HEK293 (cell line): Measurements from ENCODE around the gene SFXN1.

Source experiments
- CTCF ChIA-PET: fragments of 350-600 bp; formaldehyde crosslinking; extraction: SDS; loops from one replicate; lab custom pipeline; 2021; ENCODE audit warnings: antibody characterized with exemption; lab: Yijun Ruan, JAX
- POLR2A ChIA-PET: fragments of 300-600 bp; formaldehyde crosslinking; extraction: SDS; loops from one replicate; lab custom pipeline; 2020; ENCODE audit warnings: antibody characterized with exemption, inconsistent platforms; lab: Yijun Ruan, JAX
- H3K27ac ChIP-seq: fragments of 200-500 bp; sonication (Bioruptor generic); 2 replicates; pipeline ENCODE4 v1.5.1; 2014; ENCODE audit warnings: low read depth, low read length, control low read depth, inconsistent platforms; ENCODE audit errors: extremely low read depth
- H3K36me3 ChIP-seq, 2 experiments: fragments of 200-500 bp in 1 of 2; sonication (Bioruptor generic) in 1 of 2; 1 replicate in 1 of 2; 2 replicates in 1 of 2; pipeline ENCODE4 v1.5.1; 2014 to 2017; ENCODE audit warnings: inconsistent platforms in 2 of 2, low read length in 2 of 2; ENCODE audit not compliant: control insufficient read depth in 2 of 2, insufficient read depth in 1 of 2
- H3K4me1 ChIP-seq: fragments of 200-500 bp; sonication (Bioruptor generic); 2 replicates; pipeline ENCODE4 v1.5.1; 2014; ENCODE audit warnings: mild to moderate bottlenecking, low read length, inconsistent platforms; ENCODE audit not compliant: control insufficient read depth, insufficient read depth
- H3K4me3 ChIP-seq: 2 replicates; pipeline ENCODE4 v1.5.1; 2011; ENCODE audit warnings: low read depth, mild to moderate bottlenecking, control low read depth, low read length, moderate library complexity
- H3K9me3 ChIP-seq: fragments of 200-500 bp; sonication (Bioruptor generic); 2 replicates; pipeline ENCODE4 v1.5.1; 2014; ENCODE audit warnings: low read depth, low read length, inconsistent platforms; ENCODE audit not compliant: control insufficient read depth, insufficient read depth
- INSM2 ChIP-seq: fragments of 450-650 bp; formaldehyde crosslinking; IDR thresholded peaks from 2 replicates; pipeline ENCODE4 v1.5.1; 2016; ENCODE audit warnings: missing biosample characterization, missing genetic modification characterization
- SP3 ChIP-seq: fragments of 450-650 bp; formaldehyde crosslinking; IDR thresholded peaks from 2 replicates; pipeline ENCODE4 v1.5.1; 2016; ENCODE audit warnings: missing biosample characterization, missing genetic modification characterization
- ZFHX2 ChIP-seq: fragments of 450-650 bp; formaldehyde crosslinking; conservative IDR thresholded peaks from 2 replicates; pipeline ENCODE4 v1.5.1; 2016; ENCODE audit warnings: missing biosample characterization, missing genetic modification characterization
- ZNF184 ChIP-seq: fragments of 450-650 bp; IDR thresholded peaks from 2 replicates; pipeline ENCODE4 v1.5.1; 2018; ENCODE audit warnings: missing biosample characterization, mild to moderate bottlenecking, missing genetic modification characterization
- ZNF202 ChIP-seq: fragments of 450-650 bp; formaldehyde crosslinking; IDR thresholded peaks from 2 replicates; pipeline ENCODE4 v1.5.1; 2016; ENCODE audit warnings: missing biosample characterization, missing genetic modification characterization, borderline replicate concordance
- ZNF239 ChIP-seq: fragments of 450-650 bp; formaldehyde crosslinking; IDR thresholded peaks from 2 replicates; pipeline ENCODE4 v1.5.1; 2016; ENCODE audit warnings: missing biosample characterization, missing genetic modification characterization
- ZNF626 ChIP-seq: fragments of 450-650 bp; sonication (Bioruptor Pico); formaldehyde crosslinking; IDR thresholded peaks from 2 replicates; pipeline ENCODE4 v1.5.1; 2018; ENCODE audit warnings: missing biosample characterization, missing genetic modification characterization, inconsistent platforms
- ZNF629 ChIP-seq: fragments of 450-650 bp; formaldehyde crosslinking; IDR thresholded peaks from 2 replicates; pipeline ENCODE4 v1.5.1; 2017; ENCODE audit warnings: missing biosample characterization, missing genetic modification characterization
- ZNF677 ChIP-seq: fragments of 450-650 bp; IDR thresholded peaks from 2 replicates; pipeline ENCODE4 v1.5.0; 2018; ENCODE audit warnings: missing biosample characterization, mild to moderate bottlenecking, missing genetic modification characterization, moderate library complexity
- ZNF777 ChIP-seq: fragments of 450-650 bp; formaldehyde crosslinking; IDR thresholded peaks from 2 replicates; pipeline ENCODE4 v1.5.1; 2017; ENCODE audit warnings: missing biosample characterization, missing genetic modification characterization, borderline replicate concordance
- ZNF791 ChIP-seq: fragments of 450-650 bp; formaldehyde crosslinking; IDR thresholded peaks from 2 replicates; pipeline ENCODE4 v1.5.1; 2016; ENCODE audit warnings: missing biosample characterization, missing genetic modification characterization
- TF ChIP-seq, protein P1 (sequence below): fragments of 450-650 bp; formaldehyde crosslinking; IDR thresholded peaks from 2 replicates; pipeline ENCODE4 v1.5.1; 2016; ENCODE audit warnings: missing biosample characterization, missing genetic modification characterization, low read depth
- TF ChIP-seq, protein P2 (sequence below): fragments of 450-650 bp; formaldehyde crosslinking; IDR thresholded peaks from 2 replicates; pipeline ENCODE4 v1.5.1; 2017; ENCODE audit warnings: missing biosample characterization, missing genetic modification characterization
- TF ChIP-seq, protein P3 (sequence below): fragments of 450-650 bp; formaldehyde crosslinking; IDR thresholded peaks from 2 replicates; pipeline ENCODE4 v1.5.1; 2017; ENCODE audit warnings: missing biosample characterization, mild to moderate bottlenecking, missing genetic modification characterization, moderate library complexity

SFXN1 gene

GRCh38 chr5:175517824-175518450 lies 39.6 kb downstream of the SFXN1 start:
- Histone ChIP-seq H3K36me3 (peaks cover 26 to 96% of the 10 kb centered on the region in 2 experiments), H3K9me3 (no peaks in the 10 kb centered on the region), H3K4me1 (no peaks in the 10 kb centered on the region), H3K27ac (no peak overlapping the region), H3K4me3 (no peak overlapping the region)
- CTCF ChIA-PET: interaction anchor here (0.7 to 1.1 kb wide), 4 partner anchors 9 to 219 kb away, joined by 3 to 4 read pairs (median 3); no protein-coding TSS in a partner anchor
- POLR2A ChIA-PET: interaction anchor here (0.5 kb wide), 1 partner anchor 10 kb away, joined by 6 read pairs; no protein-coding TSS in a partner anchor
- no peak for TF ChIP-seq ZNF626 (tag by site-specific recombination)
- TF ChIP-seq ZFHX2 (tag by site-specific recombination): no peak; the same call in 1 of the 2 replicates
- TF ChIP-seq ZNF239 (tag by site-specific recombination): no peak
- no peak for TF ChIP-seq SP3 (tag by site-specific recombination)
- no peak for TF ChIP-seq ZNF202 (tag by site-specific recombination)
- TF ChIP-seq, protein P1, sequence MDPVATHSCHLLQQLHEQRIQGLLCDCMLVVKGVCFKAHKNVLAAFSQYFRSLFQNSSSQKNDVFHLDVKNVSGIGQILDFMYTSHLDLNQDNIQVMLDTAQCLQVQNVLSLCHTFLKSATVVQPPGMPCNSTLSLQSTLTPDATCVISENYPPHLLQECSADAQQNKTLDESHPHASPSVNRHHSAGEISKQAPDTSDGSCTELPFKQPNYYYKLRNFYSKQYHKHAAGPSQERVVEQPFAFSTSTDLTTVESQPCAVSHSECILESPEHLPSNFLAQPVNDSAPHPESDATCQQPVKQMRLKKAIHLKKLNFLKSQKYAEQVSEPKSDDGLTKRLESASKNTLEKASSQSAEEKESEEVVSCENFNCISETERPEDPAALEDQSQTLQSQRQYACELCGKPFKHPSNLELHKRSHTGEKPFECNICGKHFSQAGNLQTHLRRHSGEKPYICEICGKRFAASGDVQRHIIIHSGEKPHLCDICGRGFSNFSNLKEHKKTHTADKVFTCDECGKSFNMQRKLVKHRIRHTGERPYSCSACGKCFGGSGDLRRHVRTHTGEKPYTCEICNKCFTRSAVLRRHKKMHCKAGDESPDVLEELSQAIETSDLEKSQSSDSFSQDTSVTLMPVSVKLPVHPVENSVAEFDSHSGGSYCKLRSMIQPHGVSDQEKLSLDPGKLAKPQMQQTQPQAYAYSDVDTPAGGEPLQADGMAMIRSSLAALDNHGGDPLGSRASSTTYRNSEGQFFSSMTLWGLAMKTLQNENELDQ: no peak
- TF ChIP-seq, protein P2, sequence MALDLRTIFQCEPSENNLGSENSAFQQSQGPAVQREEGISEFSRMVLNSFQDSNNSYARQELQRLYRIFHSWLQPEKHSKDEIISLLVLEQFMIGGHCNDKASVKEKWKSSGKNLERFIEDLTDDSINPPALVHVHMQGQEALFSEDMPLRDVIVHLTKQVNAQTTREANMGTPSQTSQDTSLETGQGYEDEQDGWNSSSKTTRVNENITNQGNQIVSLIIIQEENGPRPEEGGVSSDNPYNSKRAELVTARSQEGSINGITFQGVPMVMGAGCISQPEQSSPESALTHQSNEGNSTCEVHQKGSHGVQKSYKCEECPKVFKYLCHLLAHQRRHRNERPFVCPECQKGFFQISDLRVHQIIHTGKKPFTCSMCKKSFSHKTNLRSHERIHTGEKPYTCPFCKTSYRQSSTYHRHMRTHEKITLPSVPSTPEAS (tag by site-specific recombination): no peak
- no peak for TF ChIP-seq ZNF791
- TF ChIP-seq ZNF677 (tag by site-specific recombination): no peak
- TF ChIP-seq, protein P3, sequence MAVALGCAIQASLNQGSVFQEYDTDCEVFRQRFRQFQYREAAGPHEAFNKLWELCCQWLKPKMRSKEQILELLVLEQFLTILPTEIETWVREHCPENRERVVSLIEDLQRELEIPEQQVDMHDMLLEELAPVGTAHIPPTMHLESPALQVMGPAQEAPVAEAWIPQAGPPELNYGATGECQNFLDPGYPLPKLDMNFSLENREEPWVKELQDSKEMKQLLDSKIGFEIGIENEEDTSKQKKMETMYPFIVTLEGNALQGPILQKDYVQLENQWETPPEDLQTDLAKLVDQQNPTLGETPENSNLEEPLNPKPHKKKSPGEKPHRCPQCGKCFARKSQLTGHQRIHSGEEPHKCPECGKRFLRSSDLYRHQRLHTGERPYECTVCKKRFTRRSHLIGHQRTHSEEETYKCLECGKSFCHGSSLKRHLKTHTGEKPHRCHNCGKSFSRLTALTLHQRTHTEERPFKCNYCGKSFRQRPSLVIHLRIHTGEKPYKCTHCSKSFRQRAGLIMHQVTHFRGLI (tag by site-specific recombination): no peak

DNA sequence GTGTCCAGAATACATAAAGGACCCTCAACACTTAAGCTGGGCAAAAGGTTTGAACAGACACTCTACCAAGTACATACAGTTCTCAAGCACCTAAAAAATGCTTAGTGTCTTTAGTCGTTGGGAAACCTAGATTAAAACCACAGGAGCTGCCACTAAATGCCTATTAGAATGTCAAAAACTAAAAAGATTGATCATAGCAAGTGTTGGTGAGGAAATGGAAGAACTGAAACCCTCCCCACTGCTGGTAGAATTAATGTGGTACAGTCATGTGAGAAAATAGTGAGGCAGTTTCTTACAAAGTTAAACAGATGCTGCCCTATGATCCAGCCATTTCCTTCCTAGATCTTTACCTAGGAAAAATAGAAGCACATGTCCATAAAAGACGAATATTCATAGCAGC lies 40.6 kb downstream of the SFXN1 start:
- ChIA-PET POLR2A (interaction anchor here (0.6 kb wide), 1 partner anchor 18 kb away, joined by 3 read pairs; no protein-coding TSS in a partner anchor), CTCF (interaction anchor here (1.3 kb wide), 1 partner anchor 15 kb away, joined by 4 read pairs; no protein-coding TSS in a partner anchor)
- Histone ChIP-seq H3K27ac (no peak overlapping the region), H3K4me1 (no peaks in the 10 kb centered on the region), H3K36me3 (peaks cover 23 to 90% of the 10 kb centered on the region in 2 experiments), H3K4me3 (no peak overlapping the region), H3K9me3 (no peaks in the 10 kb centered on the region)
- TF ChIP-seq ZNF184 (tag by site-specific recombination) (peak; percentile 98), ZNF629 (tag by site-specific recombination) (no peak), INSM2 (no peak), ZNF777 (tag by site-specific recombination) (no peak)
